CD14-positive monocyte (primary cell): ENCODE results near the gene NKIRAS2. TPM values are rescaled to one million over a fixed set of nuclear protein-coding genes. Genes with fewer than 3 reads are reported as not detected.

Experiments used
- DNase-seq, 3 donors: peaks; one replicate each; pipeline ENCODE4 v3.0.0-alpha.2; 2011 to 2022
- H2AFZ ChIP-seq: 2 replicates; pipeline ENCODE4 v1.6.0; 2012; ENCODE audit warnings: mild to moderate bottlenecking, low read depth, low read length, inconsistent platforms; ENCODE audit not compliant: insufficient read depth, poor library complexity, severe bottlenecking
- H3K27ac ChIP-seq, 2 donors: 1 replicate in 1 of 2; 2 replicates in 1 of 2; pipeline ENCODE4 v1.5.1; 2012 to 2013; ENCODE audit warnings: low read length in 2 of 2, control low read depth in 1 of 2, inconsistent platforms in 1 of 2, low read depth in 1 of 2, mild to moderate bottlenecking in 1 of 2
- H3K27me3 ChIP-seq, 2 donors: one replicate each; pipeline versions ENCODE4 v1.6.0 to v1.6.1; 2011 to 2013; ENCODE audit warnings: low read length in 2 of 2; ENCODE audit not compliant: control insufficient read depth in 2 of 2, insufficient read depth in 2 of 2
- H3K36me3 ChIP-seq, 2 donors: replicated peaks in 1 of 2; 1 replicate in 1 of 2; 2 replicates in 1 of 2; pipeline versions ENCODE4 v1.5.1 to v1.6.1; 2012 to 2013; ENCODE audit warnings: low read length in 2 of 2, control low read depth in 1 of 2, inconsistent platforms in 1 of 2, mild to moderate bottlenecking in 1 of 2; ENCODE audit not compliant: insufficient read depth in 2 of 2, control insufficient read depth in 1 of 2
- H3K4me1 ChIP-seq, 2 donors: 1 replicate in 1 of 2; 2 replicates in 1 of 2; pipeline versions ENCODE4 v1.5.1 to v1.6.1; 2012 to 2013; ENCODE audit warnings: low read length in 2 of 2, control low read depth in 1 of 2, inconsistent platforms in 1 of 2, mild to moderate bottlenecking in 1 of 2, moderate library complexity in 1 of 2; ENCODE audit not compliant: insufficient read depth in 2 of 2, control insufficient read depth in 1 of 2
- H3K4me2 ChIP-seq: replicated peaks from 2 replicates; pipeline ENCODE3; 2012; ENCODE audit warnings: low read length, moderate library complexity, mild to moderate bottlenecking; ENCODE audit not compliant: poor library complexity, severe bottlenecking; ENCODE audit errors: extremely low read depth
- H3K4me3 ChIP-seq, 3 experiments: fragments of 200-600 bp in 1 of 3; sonication (generic) in 1 of 3; replicated peaks in 1 of 3; 1 replicate in 2 of 3; 2 replicates in 1 of 3; pipeline ENCODE4 v1.5.1; 2011 to 2013; ENCODE audit warnings: low read length in 3 of 3, mild to moderate bottlenecking in 3 of 3, control low read depth in 2 of 3, low read depth in 2 of 3, inconsistent platforms in 1 of 3, moderate library complexity in 1 of 3
- H3K79me2 ChIP-seq: 2 replicates; pipeline ENCODE4 v1.6.0; 2012; ENCODE audit warnings: mild to moderate bottlenecking, control low read depth, inconsistent platforms, low read length, moderate library complexity; ENCODE audit not compliant: insufficient read depth
- H3K9ac ChIP-seq: 2 replicates; pipeline ENCODE4 v1.6.0; 2017; ENCODE audit warnings: low read length, mild to moderate bottlenecking; ENCODE audit not compliant: insufficient read depth, poor library complexity, severe bottlenecking
- H3K9me3 ChIP-seq, 2 donors: replicated peaks in 1 of 2; 1 replicate in 1 of 2; 2 replicates in 1 of 2; pipeline versions ENCODE4 v1.5.1 to v1.6.1; 2012 to 2013; ENCODE audit warnings: low read length in 2 of 2, control low read depth in 1 of 2; ENCODE audit not compliant: control insufficient read depth in 1 of 2, insufficient read depth in 1 of 2
- H4K20me1 ChIP-seq: 2 replicates; pipeline ENCODE4 v1.6.0; 2012; ENCODE audit warnings: mild to moderate bottlenecking, low read length, control low read depth, moderate library complexity; ENCODE audit not compliant: insufficient read depth
- H3K27ac Mint-ChIP-seq, 7 donors: one replicate each; pipeline ENCODE4 v1.8.0; 2020; ENCODE audit warnings: mild to moderate bottlenecking in 7 of 7, mixed read lengths in 7 of 7, moderate library complexity in 6 of 7, inconsistent platforms in 2 of 7
- H3K27me3 Mint-ChIP-seq, 3 donors: one replicate each; pipeline ENCODE4 v1.8.0; 2021 to 2022; ENCODE audit warnings: low read depth in 3 of 3, mild to moderate bottlenecking in 3 of 3, mixed read lengths in 3 of 3, moderate library complexity in 3 of 3, inconsistent platforms in 1 of 3
- H3K36me3 Mint-ChIP-seq, 2 donors: one replicate each; pipeline ENCODE4 v1.8.0; 2020; ENCODE audit warnings: mixed read lengths in 2 of 2, inconsistent platforms in 1 of 2, mild to moderate bottlenecking in 1 of 2
- H3K4me1 Mint-ChIP-seq: one replicate; pipeline ENCODE4 v1.8.0; 2020; ENCODE audit warnings: mild to moderate bottlenecking, mixed read lengths
- H3K4me3 Mint-ChIP-seq, 2 donors: one replicate each; pipeline ENCODE4 v1.8.0; 2020; ENCODE audit warnings: mild to moderate bottlenecking in 2 of 2, mixed read lengths in 2 of 2, moderate library complexity in 1 of 2
- H3K9me3 Mint-ChIP-seq, 7 donors: one replicate each; pipeline ENCODE4 v1.8.0; 2020 to 2022; ENCODE audit warnings: mixed read lengths in 7 of 7, mild to moderate bottlenecking in 6 of 7, moderate library complexity in 6 of 7, inconsistent platforms in 2 of 7
- CTCF ChIP-seq: fragments of 200-600 bp; IDR thresholded peaks from one replicate; pipeline ENCODE4 v1.8.0; 2022; ENCODE audit warnings: antibody characterized with exemption, mild to moderate bottlenecking
- WGBS: methylation state at CpG from one replicate; pipeline ENCODE4 v1.1.5; 2013; ENCODE audit warnings: missing lambda C conversion rate; ENCODE audit not compliant: insufficient coverage; 5-methylcytosine and 5-hydroxymethylcytosine counted together
- intact Hi-C, 2 donors: fragments of 100-400 bp; cut with micrococcal nuclease; formaldehyde crosslinking; loops; one replicate each; pipeline versions ENCODE4 v1.15.0 to v1.15.1; 2023
- polyA plus RNA-seq, 3 donors: library from polyadenylated mRNA; depleted of rRNA in 1 of 3; unstranded in 2 of 3; stranded (reverse) in 1 of 3; fragments of 300-500 nt in 2 of 3; fragments of >200 nt in 1 of 3; fragmentation: Illumina TruSeq in 2 of 3; gene quantifications; 1 replicate in 2 of 3; 2 replicates in 1 of 3; pipeline ENCODE4 v1.2.3, GENCODE V29; 2012 to 2021

The NKIRAS2 gene
- polyA plus RNA-seq, 3 donors, result 51.1 to 77.1 (median 69.9) TPM

DNA sequence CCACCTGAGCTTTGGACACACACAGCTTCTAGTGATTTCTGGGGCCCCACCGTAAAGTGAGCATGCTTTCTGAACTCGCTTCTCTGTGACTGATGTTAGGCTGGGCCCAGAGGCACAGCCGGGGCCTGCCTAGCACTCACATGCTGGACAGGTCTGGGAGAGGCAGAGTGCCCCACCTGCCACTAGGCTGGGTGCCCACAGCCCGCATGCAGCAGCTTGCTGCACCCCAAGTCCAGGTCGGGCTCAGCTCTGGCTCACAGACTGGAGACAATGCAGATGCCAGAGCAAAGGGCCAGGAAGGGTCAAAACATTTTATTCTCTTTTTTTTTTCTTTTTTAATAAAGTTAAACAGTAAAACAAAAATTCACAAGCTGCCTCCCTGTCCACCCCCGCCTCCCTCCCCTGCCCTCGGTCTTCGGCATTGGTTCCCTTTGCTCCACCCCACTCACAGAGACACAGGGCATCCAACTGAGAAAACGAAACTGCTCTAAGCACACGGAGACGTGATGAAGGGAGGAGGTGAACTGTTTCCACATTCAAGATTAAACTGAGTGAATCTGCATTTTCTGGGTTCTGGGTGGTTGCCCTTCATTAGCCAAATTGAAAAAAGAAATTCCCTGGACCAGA lies 43.6 kb upstream of the NKIRAS2 start:
- Histone ChIP-seq H3K27me3 (no peaks in the 10 kb centered on the region), H3K27ac (peak overlapping the region in 1 of 2 donors; percentile 31), H2AFZ (no peak overlapping the region), H3K4me2 (no peak overlapping the region), H3K4me3 (no peak overlapping the region), H4K20me1 (peaks cover 72% of the 10 kb centered on the region), H3K9ac (no peak overlapping the region), H3K4me1 (no peaks in the 10 kb centered on the region), H3K36me3 (peaks cover 85 to 92% of the 10 kb centered on the region in 2 donors), H3K9me3 (no peaks in the 10 kb centered on the region), H3K79me2 (peaks cover 34% of the 10 kb centered on the region)
- H3K4me3 Mint-ChIP-seq, result no peak overlapping the region
- H3K36me3 Mint-ChIP-seq, result peaks cover 72 to 95% of the 10 kb centered on the region in 2 donors
- H3K27ac Mint-ChIP-seq, result peak overlapping the region in 3 of 7 donors; percentile 2 to 52 (median 6)
- H3K4me1 Mint-ChIP-seq, result peaks cover 2% of the 10 kb centered on the region
- peaks cover 0 to 1% (median 0%) of the 10 kb centered on the region in 3 donors for H3K27me3 Mint-ChIP-seq
- DNase-seq, result no peak
- WGBS, result 93% methylated on average over 4 of the region's 11 CpGs
- peaks cover 0 to 3% (median 0%) of the 10 kb centered on the region in 7 donors for H3K9me3 Mint-ChIP-seq
- intact Hi-C loops, result no loop called here
- TF ChIP-seq CTCF, result no peak

GRCh38 chr17:41977991-41978390 lies 41.9 kb upstream of the NKIRAS2 start:
- no peak overlapping the region for H3K4me3 Mint-ChIP-seq
- peaks cover 0 to 1% (median 0%) of the 10 kb centered on the region in 3 donors for H3K27me3 Mint-ChIP-seq
- peaks cover 54% of the 10 kb centered on the region for H4K20me1 ChIP-seq
- peaks cover 0 to 3% (median 0%) of the 10 kb centered on the region in 7 donors for H3K9me3 Mint-ChIP-seq
- no peak for DNase-seq
- peak overlapping the region in 2 of 7 donors; percentile 33 to 38 for H3K27ac Mint-ChIP-seq
- no peak overlapping the region for H3K9ac ChIP-seq
- H3K9me3 ChIP-seq, result no peaks in the 10 kb centered on the region
- intact Hi-C loops, result no loop called here
- H3K4me1 Mint-ChIP-seq, result peaks cover 2% of the 10 kb centered on the region
- no peaks in the 10 kb centered on the region for H3K4me1 ChIP-seq
- no peak for TF ChIP-seq CTCF
- H3K4me2 ChIP-seq, result no peak overlapping the region
- H2AFZ ChIP-seq, result no peak overlapping the region
- no peak overlapping the region for H3K4me3 ChIP-seq
- no peaks in the 10 kb centered on the region for H3K27me3 ChIP-seq
- H3K27ac ChIP-seq, result no peak overlapping the region
- peaks cover 91 to 92% of the 10 kb centered on the region in 2 donors for H3K36me3 ChIP-seq
- WGBS, result 98% methylated on average over 4 of the region's 4 CpGs
- peaks cover 79 to 97% of the 10 kb centered on the region in 2 donors for H3K36me3 Mint-ChIP-seq
- peaks cover 19% of the 10 kb centered on the region for H3K79me2 ChIP-seq
